ENCODE measurements around the gene MXRA8.

Gene MXRA8

GRCh38 chr1:1314678-1315335, 43.5 kb downstream of the MXRA8 start:
- Mint-ChIP-seq H3K4me3 (no peak overlapping the region), H3K36me3 (peaks cover 24 to 44% of the 10 kb centered on the region in 2 donors), H3K4me1 (peaks cover 7 to 23% of the 10 kb centered on the region in 2 donors), H3K27me3 (no peaks in the 10 kb centered on the region), H3K27ac (peak overlapping the region; percentile 11), H3K9me3 (no peaks in the 10 kb centered on the region)
- DNase-seq (no peak), ATAC-seq (replicated peaks) (no peak)

GRCh38 chr1:1314237-1314586, 44.1 kb downstream of the MXRA8 start:
- Mint-ChIP-seq H3K4me1 (peaks cover 7 to 22% of the 10 kb centered on the region in 2 donors), H3K36me3 (peaks cover 24 to 39% of the 10 kb centered on the region in 2 donors), H3K9me3 (no peaks in the 10 kb centered on the region), H3K27me3 (no peaks in the 10 kb centered on the region), H3K27ac (no peak overlapping the region), H3K4me3 (no peak overlapping the region)
- DNase-seq (no peak), ATAC-seq (replicated peaks) (no peak)

DNA sequence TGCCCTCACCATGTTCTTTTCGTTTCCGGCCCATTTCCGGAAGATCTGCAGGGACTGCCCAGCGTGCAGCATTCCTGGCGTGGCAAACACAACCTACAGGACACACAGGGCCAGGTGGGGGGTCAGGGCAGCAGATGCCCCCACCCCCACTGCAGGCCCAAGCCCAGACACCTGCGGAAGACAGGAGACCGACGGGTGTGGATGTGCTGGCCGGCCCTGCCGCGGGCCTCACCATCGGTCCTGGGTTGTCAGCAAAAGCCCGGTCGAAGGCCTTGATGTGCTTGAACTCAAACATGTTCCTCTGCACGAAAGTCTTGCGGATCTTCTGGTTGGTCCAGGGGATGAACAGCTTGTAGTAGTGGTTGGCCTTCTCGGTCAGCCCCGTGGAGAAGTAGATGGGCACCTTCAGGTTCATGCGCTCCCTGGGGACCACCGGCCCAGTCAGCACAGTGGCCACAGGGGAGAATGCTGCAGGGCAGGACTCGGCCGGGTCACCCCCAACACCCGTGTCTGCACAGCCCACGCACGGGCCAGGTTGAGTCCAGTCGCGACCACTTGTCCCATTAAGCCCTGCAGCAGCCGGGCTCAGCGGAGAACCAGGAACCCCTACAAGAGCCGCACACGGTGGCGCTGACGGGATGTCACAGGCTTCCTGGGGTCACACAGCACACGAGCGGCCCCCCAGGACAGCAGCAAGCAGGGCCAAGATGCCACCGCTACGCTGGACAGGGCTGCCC, 44.7 kb downstream of the MXRA8 start:
- H3K27me3 Mint-ChIP-seq, result no peaks in the 10 kb centered on the region
- H3K4me3 Mint-ChIP-seq, result no peak overlapping the region
- H3K27ac Mint-ChIP-seq, result peak overlapping the region; percentile 44
- DNase-seq (no peak), ATAC-seq (replicated peaks) (no peak)
- peaks cover 23 to 36% of the 10 kb centered on the region in 2 donors for H3K36me3 Mint-ChIP-seq
- H3K4me1 Mint-ChIP-seq, result peaks cover 7 to 16% of the 10 kb centered on the region in 2 donors
- no peaks in the 10 kb centered on the region for H3K9me3 Mint-ChIP-seq

DNA sequence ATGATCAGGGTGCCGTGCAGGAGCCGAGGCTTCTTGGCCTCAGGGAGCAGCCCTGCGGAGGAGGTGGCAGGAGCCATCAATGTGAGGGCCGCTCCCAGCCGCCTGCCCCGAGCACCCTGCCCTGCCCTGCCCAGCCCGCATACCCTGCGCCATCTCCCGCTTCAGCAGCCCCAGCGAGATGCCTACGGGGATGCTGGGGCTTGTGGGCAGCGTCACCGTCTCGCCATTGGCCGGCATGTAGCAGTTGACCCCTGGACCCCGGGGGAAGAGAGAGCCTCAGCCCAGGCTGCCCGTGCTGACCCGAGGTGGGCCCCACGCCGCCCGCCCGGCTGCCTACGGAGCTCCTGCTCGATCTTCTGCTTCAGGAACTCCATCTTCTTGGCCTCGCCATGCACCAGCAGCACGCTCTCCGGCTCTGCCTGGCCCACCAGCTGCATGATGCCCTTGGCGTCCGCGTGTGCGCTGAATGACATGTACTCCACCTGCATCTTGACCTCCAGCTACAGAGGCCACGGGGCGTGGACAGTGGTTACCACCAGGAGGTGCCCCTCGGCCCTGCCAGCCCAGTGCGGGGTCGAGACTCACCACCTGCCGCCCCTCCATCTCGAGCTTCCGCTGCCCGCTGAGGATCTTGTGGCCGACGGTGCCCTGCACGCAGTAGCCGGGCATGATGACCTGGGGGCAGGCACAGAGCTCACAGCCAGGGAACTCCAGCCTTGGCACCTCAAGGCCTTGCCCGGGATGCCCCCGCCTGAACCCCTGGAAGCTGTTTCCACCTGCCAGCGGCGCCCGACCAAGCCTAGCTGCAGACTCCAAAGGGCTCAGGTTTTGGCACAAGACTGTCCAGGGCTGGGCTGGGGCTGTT, 45.7 kb downstream of the MXRA8 start:
- DNase-seq (no peak), ATAC-seq (replicated peaks) (no peak)
- Mint-ChIP-seq H3K27ac (no peak overlapping the region), H3K4me1 (peaks cover 7 to 14% of the 10 kb centered on the region in 2 donors), H3K36me3 (peaks cover 23 to 32% of the 10 kb centered on the region in 2 donors), H3K4me3 (no peak overlapping the region), H3K27me3 (no peaks in the 10 kb centered on the region), H3K9me3 (no peaks in the 10 kb centered on the region)

DNA sequence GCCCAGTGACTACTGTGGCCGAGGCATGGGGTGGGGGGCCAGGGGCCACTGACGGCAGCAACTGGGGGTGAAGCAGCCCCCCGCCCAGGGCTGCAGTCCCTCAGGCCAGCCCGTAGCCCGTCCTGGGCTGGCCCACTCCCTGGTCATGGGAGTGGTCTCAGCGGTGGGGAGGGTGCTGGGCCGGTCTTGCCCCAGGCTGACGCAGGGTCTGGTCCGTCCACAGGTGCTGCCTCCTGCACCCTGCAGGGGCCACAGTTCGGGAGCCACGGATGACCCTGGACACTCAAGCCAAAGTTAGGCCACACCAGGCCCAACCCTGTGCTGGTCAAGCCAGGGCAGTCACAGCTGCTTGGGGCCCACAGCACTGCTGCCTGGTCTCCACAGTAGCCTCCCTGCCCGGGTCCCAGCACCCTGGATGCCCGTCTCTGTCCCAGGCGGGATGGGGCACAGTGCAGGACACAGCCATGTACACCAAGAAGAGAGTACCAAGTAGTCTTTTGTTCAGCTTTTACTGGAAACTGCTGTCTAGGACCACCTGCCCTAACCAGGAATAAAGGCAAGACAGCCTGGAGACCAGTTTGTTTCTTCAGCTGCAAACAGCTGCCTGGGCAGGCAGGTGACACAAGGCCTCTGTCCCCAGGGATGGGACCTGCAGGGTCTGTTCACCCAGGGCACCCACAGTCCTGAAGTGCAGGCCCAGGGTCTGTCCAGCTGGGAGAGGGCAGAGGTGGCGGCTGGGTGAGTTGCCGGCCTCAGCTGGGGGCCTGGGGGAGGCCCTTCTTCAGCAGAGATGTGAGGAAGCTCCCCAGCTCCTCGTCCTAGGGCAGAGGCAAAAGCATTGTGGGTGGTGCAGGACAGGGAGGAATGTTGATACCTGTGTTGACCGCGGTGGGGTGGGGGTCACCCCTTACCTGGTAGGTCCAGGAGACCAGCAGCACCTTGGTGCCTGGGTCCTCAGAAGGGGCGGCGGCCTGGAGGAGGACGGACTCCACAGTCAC, 46.9 kb downstream of the MXRA8 start:
- no peak for ATAC-seq (replicated peaks)
- Mint-ChIP-seq H3K27ac (peak overlapping the region; percentile 47), H3K4me3 (no peak overlapping the region), H3K27me3 (no peaks in the 10 kb centered on the region), H3K4me1 (peaks cover 16 to 24% of the 10 kb centered on the region in 2 donors), H3K36me3 (peaks cover 18 to 28% of the 10 kb centered on the region in 2 donors), H3K9me3 (no peaks in the 10 kb centered on the region)
- DNase-seq, result no peak

DNA sequence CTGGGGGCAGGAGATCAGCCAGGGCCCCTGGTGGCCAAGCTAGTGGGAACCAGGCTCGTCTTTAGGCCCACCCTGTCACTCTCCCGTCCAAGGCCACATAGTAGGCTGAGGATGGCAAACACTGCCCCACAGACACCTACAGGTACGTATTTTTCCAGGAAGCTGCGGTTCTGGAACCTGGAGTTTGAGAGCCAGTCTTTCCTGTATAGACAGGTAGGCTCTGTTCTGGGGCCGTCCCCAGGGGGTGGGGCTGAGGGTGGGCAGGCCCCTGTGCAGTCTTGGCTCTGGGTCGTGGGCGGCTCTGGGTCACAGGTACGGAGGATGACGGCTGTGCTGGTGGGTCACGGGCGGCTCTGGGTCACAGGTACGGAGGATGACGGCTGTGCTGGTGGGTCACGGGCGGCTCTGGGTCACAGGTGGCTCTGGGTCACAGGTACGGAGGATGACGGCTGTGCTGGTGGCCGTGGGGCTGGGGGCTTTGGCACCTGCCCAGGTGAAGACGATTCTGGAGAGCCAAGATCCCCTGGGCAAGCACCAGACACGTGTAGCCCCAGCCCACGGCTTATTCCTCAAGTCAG, 47.8 kb downstream of the MXRA8 start:
- peaks cover 14 to 22% of the 10 kb centered on the region in 2 donors for H3K36me3 Mint-ChIP-seq

GRCh38 chr1:1310109-1310385, 48.3 kb downstream of the MXRA8 start:
- H3K9me3 Mint-ChIP-seq, result no peaks in the 10 kb centered on the region
- peaks cover 12 to 21% of the 10 kb centered on the region in 2 donors for H3K36me3 Mint-ChIP-seq
- peaks cover 24 to 38% of the 10 kb centered on the region in 2 donors for H3K4me1 Mint-ChIP-seq
- H3K27ac Mint-ChIP-seq, result peak overlapping the region; percentile 31
- peak overlapping the region; percentile 85 to 89 for H3K4me3 Mint-ChIP-seq
- no peaks in the 10 kb centered on the region for H3K27me3 Mint-ChIP-seq
- ATAC-seq (replicated peaks) (no peak), DNase-seq (no peak)

More for the DNA sequence above, 47.8 kb downstream of the MXRA8 start:
- no peaks in the 10 kb centered on the region for H3K27me3 Mint-ChIP-seq
- no peak for DNase-seq
- H3K4me3 Mint-ChIP-seq, result peak overlapping the region; percentile 13 to 89
- no peaks in the 10 kb centered on the region for H3K9me3 Mint-ChIP-seq
- ATAC-seq (replicated peaks), result no peak
- peaks cover 23 to 32% of the 10 kb centered on the region in 2 donors for H3K4me1 Mint-ChIP-seq
- no peak overlapping the region for H3K27ac Mint-ChIP-seq

- no peak for DNase-seq
- Mint-ChIP-seq H3K36me3 (peaks cover 9 to 16% of the 10 kb centered on the region in 2 donors), H3K4me3 (peak overlapping the region; percentile 85 to 89)
These were observed 48.9 kb downstream of the MXRA8 start for GRCh38 chr1:1309251-1310108.

DNA sequence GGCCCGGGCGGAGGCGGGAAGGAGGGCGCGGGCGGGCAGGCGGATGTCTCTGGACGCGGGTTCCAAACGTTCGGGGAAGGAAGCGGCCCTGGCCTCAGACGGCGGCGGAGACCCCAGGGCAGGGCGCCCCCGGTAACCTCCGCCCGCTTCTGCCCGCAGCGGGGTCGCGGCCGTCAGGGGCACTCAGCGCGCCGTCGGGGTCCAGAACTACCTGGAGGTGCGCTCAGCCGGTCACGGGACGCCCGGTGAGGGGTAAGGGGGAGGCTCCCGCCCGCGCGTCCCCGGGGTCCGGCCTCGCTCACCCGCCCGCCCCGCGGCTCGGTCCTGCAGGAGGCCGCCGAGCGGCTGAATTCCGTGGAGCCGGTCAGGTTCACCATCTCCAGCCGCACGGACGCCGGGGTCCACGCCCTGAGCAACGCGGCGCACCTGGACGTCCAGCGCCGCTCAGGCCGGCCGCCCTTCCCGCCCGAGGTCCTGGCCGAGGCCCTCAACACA, 49.6 kb downstream of the MXRA8 start:
- H3K27me3 Mint-ChIP-seq, result no peaks in the 10 kb centered on the region
- H3K36me3 Mint-ChIP-seq, result peaks cover 9 to 13% of the 10 kb centered on the region in 2 donors
- H3K27ac Mint-ChIP-seq, result peak overlapping the region; percentile 92
- peaks cover 29 to 45% of the 10 kb centered on the region in 2 donors for H3K4me1 Mint-ChIP-seq
- ATAC-seq (replicated peaks) (no peak), DNase-seq (no peak)
- peak overlapping the region; percentile 85 to 89 for H3K4me3 Mint-ChIP-seq
- H3K9me3 Mint-ChIP-seq, result no peaks in the 10 kb centered on the region

More at GRCh38 chr1:1309251-1310108, 48.9 kb downstream of the MXRA8 start:
- H3K4me1 Mint-ChIP-seq, result peaks cover 26 to 43% of the 10 kb centered on the region in 2 donors
- H3K27me3 Mint-ChIP-seq, result no peaks in the 10 kb centered on the region
- no peaks in the 10 kb centered on the region for H3K9me3 Mint-ChIP-seq
- ATAC-seq (replicated peaks), result no peak
- H3K27ac Mint-ChIP-seq, result peak overlapping the region; percentile 82

DNA sequence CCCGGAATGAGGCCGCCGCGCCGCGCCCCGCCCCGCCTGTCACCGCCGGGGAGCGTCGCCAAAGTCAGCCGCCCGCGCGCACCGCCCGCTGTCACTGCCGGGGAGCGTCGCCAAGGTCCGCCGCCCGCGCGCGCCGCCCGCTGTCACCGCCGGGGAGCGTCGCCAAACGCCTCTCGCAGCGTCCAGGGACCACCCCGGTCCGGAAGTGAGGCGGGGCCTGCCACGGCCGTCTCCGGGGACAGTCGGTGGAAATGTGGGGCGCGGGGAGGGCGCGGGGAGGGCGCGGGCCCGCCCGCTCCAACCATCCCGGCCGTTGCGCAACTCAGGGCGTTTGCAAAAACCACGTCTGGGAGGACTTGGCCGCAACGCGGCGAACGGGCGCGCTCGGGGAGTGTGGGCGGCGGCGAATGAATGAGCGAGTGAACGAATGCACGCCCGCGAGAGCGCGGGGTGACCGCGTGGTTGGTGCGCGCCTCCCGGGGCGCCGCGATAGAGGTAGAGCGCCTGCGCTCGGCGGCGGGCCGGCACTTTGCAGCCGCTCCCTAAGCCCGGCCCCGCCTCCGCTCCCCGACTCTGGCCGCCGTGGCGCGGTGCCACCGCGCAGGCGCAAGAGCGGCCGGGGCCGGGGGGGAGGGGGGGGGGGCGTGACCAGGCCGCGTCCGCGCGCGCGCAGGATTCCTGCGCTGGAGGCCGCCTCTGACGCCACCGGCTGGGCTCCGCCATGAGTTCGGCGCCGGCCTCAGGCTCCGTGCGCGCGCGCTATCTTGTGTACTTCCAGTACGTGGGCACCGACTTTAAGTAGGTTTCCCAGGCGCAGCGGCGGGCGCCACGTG, 50.2 kb downstream of the MXRA8 start, which contains the start of the genes ACAP3 and PUSL1:
ACAP3 (minus strand) TSS at position 8 of the 833 bp plus-strand sequence. CDS start 115 bp downstream, outside the sequence.
PUSL1 (plus strand) TSS at position 675 of the 833 bp plus-strand sequence; CDS start at position 722, 47 bp downstream.
- no peaks in the 10 kb centered on the region for H3K9me3 Mint-ChIP-seq
- H3K4me3 Mint-ChIP-seq, result peak within 1 kb of the TSS; percentile 85 to 89
- peak; percentile 79 to 84 for ATAC-seq (replicated peaks)
- peaks cover 3 to 8% of the 10 kb centered on the region in 2 donors for H3K36me3 Mint-ChIP-seq
- peak within 1 kb of the TSS; percentile 92 for H3K27ac Mint-ChIP-seq
- H3K27me3 Mint-ChIP-seq, result no peaks in the 10 kb centered on the region
- H3K4me1 Mint-ChIP-seq, result peaks cover 30 to 45% of the 10 kb centered on the region in 2 donors
- peak; percentile 88 for DNase-seq

DNA sequence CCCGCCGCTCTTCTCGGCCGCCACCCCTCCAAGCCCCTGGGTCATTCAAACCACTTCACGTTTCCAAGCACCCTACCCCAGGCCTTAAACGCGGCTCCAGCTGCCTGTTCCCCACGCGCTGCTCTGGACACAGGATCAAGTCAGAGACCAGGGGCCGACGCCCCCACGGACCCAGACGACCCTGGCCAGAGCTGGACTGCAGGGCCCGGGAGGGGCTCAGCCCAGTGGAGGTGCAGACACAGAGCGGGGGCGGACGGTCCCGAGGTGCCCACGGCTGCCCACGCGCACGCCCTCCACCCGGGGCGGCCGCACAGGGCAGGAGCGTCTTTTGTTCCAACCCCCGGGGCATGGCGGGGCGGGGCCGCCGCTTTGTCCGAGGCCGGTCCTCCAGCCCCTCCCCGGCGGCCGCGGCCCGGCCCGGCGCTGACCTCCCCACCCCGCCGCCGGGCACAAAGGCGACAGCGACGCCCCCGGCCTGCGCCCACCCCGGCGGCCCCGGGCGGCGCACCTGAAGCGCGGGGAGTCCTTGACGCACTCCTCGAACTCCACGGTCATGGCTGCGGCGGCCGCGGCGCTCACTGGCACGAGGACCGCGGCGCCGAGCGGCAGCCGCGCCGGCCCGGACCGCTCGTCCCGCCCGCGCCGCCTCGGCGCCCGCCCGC, 51.0 kb downstream of the MXRA8 start:
- Mint-ChIP-seq H3K4me1 (peaks cover 32 to 45% of the 10 kb centered on the region in 2 donors), H3K9me3 (no peaks in the 10 kb centered on the region), H3K36me3 (peaks cover 0 to 5% of the 10 kb centered on the region in 2 donors), H3K4me3 (peak overlapping the region; percentile 82 to 89), H3K27ac (peak overlapping the region; percentile 73), H3K27me3 (no peaks in the 10 kb centered on the region)
- ATAC-seq (replicated peaks), result peak; percentile 1 to 3
- DNase-seq, result peak; percentile 27
